NCI-H1436 (cell line): ENCODE measurements around the gene HAND2.

Experiments used
- DNase-seq: peaks from one replicate; lab custom pipeline; 2025; lab: John Stamatoyannopoulos, UW

The HAND2 gene

DNA sequence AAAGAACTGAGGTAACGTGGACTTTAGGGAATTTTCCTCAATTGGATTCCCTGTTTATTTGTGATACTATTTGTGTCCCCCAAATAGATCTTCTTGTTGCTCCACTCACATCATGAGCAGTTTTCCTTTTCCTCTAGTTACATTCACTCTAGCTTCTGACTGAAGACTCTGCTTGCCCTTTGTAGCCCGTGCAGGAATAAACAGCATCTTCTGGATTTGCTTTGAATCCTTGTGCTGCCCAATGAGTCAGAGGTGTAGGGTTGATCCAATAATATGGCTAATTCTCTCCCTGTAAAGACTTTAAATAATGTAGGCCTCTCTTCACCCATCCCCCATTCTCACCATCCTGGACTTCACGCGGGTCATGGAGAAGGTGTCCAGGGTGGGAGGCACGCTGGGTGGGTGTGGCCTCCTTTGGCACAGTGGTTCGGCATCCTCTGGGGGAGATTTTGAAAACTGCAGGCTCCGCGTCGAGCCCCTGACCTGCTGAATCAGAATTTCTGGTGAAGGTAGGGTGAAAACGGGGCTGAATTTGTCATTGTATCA, 9.0 kb downstream of the HAND2 start:
- no peak for DNase-seq

DNA sequence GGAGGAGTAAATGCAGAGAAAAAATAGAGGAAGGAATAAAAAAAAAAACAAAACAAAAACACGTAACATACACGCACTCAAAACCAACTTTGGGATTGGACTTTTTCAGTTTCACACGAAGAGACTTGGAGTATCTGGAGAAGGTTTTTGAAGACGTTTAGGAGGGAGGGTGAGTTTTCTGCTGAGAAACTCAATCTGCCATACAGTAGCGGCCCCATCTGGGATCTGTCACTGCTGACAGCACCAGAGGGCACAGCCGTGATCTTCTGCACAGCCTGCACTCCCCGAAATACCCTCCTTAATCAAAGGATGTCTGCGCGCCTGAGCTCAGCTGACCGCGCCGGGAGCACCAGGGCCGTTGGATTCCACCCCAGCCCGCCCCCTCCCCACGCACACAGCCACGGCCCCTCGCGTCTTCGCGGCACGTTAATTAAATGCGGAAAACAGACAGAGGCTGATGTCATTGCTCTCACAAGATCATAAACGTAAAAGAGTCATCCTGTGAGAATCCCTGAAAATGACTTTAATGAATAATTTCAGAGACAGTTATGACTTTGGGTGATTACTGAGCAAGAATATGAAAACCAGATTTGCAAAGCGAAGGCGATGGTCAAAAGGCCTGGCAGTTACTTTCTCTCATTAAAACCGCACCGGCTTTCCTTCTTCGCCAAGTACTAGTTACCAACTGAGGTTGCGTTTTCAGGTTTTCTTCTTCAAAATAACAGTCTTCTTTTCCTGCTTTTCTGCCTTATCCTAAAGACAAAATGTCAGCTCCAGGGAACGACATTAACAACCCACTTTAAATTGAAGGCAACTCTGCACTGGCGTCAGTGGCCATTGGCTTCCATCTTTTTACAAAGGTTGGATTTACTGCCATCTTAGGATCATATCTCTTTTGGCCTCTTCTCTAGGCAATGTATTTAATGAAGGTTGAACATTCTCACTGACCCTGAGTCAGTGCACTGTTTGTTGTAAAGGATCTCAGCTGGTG, 10.6 kb downstream of the HAND2 start:
- no peak for DNase-seq

DNA sequence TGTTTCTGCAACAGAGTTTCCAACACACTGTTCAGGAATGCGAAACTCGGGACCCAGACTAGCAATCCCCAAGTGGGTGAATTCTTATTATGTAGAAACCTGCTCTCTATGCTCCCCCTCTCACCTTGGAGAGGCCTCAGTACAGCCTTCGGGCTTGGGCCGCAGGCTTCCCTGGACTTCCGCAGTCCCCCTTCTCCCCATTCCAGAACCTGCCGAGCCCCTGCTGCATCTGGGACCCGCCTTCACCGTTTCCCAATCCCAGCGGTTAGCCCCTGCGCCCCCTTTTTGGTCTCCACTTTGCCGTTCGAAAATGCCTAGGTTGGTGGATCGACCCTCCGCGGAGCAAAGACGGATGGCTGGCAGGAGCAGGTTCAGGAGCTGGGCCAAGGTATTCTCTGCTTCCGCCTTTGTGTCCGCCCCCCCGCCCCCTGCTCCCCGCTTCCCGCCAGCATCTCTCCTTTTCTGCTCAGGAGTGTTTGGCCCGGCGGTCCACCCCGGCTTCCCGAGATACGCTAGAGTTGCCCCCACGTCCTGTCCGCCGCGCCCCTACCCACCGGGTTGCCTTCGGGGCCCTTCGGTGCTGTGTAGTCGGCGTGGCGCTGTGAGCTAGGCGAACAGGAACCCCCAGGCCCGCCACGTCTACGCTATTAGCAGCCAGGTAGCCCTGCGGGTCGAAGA, 11.5 kb downstream of the HAND2 start:
- no peak for DNase-seq

DNA sequence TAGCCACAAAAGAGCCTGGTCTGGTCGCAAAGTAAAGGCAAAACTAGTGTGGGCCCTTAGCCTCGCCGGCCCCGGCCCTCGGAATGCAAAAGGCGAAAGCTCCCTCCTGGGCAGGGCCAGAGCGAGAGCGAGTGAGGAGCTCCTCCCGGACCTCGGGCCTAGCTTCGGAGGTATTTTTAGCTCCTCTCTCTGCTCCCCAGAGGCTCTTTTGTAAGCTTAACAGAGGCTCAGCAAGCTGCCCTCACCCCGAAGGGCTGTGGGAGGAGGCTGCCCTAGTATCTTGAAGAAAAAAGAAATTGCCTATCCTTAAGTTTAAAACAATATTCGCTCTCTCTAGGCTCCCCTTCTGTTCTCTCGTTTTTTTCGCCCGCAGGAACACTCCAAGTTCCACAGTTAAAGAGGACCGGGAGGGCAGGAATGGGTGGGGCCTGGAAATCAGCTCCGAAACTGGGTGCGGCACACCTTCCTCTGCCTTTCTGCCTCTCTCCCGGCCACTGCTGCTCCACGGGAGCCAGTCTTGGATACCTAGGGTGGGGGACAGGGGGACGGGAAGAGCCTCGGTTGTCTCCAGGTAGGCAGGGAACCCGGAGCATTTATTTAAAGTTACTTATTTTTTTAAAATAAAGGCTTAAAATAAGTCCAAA, 12.1 kb downstream of the HAND2 start:
- DNase-seq = no peak

DNA sequence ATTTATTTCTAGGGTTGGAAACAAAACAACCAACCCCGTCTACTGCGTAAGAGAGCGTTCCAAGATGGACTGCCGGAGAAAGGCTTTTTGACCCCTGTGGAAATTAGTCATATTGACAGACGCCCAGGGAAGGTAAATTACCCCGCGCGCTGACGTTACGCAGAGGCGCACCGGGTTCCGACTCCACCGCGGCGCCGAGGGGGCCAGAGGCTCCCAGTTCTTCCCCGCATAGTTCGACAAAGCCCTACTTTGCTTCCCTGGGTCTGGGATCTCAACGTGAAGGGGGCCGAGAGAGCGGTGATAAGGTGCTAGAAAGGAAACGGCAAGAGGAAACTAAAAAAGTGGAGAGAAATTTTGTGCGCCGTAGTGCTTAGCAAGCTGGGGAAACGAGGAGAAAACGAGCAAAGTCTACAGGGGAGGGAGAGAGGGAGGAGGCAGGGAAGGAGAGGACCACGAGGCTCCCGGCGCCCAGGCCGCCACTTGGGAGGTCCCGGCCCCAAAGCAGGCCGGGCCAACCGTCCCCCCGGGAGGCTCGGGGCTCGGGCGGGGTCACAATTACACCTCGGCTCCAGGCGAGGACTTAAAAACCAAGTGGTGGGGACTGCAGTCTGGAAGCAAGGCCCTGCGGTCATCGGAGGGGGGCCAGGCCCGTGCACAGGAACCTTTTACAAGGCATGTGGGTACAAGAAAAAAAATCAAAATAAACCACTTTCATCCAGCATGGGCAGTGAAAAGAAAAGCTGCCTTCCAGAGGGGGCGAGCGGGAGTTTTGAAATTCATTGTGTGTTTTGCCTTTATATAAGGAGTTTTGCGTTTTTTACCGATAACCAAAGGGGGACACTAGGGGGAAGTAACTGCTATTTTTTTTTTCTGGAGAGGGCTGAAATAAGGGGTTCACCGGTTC, 13.2 kb downstream of the HAND2 start:
- DNase-seq = no peak

DNA sequence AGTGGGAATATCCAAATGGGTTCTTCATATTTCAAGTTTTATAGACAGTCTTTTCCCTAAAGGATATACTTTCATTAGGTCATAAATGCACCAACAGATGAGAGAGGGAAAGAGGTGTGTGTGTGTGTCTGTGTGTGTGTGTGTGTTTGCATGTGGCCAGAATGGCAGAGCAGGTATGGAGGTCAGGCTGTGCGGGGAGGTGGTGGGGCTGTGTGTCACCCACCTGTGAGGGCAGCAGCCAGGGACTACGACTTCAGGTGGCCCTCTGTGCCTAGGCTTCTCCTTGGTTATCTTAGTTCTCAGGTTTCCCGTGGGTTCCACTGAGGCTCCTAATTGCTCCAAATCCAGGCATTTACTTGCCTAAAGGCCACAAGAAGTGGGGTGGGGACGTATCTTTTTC, 14.6 kb downstream of the HAND2 start:
- DNase-seq = no peak

DNA sequence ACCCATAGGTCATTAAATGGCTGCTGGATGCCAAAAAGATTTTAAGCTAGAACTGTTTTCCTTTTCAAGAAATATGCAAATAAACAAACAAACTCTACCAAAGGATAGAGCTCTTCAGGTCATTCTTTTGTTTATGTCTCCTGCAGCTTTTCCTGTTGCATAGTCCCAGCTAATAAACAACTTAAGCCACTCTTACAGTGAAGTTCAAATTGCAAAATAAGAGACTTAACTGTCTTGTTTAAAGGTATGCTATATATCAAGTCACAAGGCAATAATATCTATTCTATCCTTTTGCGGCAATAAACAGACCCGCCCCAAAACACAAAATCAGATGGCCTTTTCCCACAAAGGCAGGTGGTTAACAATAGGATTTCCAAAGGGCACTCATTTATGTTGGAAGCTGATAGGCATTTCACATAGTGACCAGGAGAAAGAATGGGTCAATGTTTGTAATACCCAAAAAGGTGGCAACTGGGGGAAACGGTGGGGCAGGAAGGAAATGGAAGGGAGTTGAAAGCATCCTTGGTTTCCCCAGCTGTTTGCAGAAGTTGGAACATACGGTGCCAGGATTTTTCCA, 15.3 kb downstream of the HAND2 start:
- DNase-seq = no peak

DNA sequence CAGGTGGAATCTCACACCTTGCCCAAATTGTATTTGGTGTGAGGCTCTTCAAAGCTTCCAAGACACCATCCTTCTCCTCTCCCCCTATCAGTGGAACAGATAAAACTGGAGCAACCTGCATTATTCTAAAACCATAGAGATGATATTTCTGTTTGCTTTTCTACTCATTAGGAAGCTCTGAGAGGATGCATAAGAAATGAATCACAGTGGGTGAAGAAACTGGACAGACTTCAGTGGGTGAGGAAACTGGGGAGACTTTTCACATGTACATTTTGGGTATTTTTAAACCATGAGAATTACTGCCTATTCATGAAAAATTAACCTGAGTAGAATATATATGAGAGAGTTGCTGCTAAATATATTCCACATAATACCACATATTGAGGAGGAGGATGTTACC, 16.4 kb downstream of the HAND2 start:
- no peak for DNase-seq

DNA sequence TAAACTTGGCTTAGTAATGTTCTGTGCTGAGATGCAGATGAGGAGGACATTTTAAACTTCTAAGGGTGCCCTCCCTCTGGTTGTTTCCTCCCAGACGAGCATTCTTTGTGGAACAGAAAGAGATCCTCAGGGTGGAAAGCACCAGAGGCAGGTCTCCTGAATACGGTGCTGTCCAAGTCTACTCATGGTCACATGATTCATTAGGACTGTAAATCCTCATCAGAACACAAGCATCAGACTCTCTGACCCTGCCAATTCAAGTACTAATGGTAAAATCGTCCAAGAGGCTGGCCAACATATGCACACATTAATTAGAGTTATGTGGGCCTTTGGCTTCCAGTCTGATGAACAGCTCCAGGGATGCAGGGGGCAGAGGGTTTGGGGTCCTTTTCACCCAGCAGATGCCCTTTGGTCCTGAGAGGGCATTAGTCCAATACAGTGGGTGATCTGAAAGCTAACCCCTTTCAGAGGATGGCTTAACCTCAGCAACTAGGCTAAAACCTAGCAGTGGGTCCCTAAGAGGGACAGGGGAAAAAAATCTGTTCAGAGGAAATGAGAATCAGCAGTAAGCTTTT, 18.2 kb downstream of the HAND2 start:
- no peak for DNase-seq

DNA sequence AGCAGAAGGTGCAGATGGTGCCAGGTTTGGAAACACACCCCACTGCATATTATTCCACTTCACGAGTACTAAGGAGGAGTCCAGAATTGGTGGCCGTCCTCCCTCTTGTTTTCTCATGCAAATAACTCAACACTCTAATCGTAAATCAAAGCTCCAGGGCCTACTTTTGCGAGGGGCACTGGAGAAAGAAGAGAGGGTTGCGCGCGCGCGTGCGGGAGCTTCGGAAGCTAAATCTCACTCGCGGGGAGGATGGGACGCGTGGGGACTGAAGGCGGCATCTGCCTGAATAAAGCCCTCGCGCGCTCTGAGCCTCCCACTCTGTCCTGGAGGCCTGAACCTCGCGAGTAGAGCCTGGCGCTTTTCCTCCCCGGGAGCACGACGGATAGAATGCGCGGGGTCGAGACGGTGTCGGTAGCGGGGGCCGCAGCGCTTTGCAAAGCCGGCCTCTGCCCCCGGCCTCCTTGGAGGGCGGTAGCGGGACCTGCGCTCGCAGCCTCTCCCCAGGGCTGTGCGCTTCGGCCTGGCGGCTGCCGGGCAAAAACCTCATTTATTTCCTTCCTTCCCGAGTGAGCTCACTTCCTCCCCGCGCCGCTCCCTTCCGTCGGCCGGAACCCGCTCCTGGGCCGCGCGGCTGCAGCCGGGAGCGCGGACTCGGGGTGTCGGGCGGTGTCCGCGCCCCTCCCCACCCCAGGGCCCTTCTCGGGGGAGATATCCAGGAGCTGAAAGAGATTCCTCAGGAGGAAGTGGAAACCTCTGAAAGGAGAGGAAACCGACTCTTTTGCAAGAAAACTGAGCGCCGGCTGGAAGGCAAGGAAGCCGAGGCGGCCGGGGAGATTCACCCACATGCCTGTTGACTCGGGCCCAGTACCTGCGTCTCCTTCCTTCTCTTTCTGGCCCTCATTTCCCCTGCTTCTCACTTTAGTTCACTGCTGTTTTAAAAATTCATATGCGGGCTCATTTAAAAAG, 20.7 kb downstream of the HAND2 start:
- DNase-seq = no peak

DNA sequence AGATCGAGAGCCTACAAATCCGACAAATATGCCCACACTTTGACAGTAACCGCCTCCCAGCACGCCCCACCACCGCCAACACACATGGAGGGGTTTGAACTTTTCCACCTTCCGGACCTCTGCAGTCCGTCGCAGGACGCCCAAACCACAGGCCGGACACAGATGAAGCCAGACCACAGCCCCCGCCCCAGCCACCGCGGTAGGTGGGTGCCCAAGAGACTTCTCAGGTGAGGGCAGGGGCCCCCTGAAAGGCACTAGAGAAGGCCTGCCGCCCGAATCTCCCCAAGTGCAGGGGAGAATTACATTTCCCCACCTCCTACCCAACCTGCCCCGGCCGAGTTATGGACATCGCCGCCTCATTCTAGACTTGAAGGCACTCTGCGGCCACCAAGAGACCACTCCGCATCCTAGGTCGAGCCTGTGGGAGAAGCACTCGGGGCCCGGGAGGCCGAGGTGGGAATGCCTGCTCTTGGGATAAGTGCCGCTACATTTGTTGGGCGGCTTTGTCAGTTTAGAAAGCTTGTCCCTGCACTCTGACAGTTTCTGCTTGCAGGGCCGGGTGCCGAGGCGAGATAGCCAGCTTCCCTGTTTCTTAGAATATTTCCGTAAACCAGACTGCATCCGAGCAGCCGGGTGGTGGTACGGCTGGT, 21.5 kb downstream of the HAND2 start:
- no peak for DNase-seq

DNA sequence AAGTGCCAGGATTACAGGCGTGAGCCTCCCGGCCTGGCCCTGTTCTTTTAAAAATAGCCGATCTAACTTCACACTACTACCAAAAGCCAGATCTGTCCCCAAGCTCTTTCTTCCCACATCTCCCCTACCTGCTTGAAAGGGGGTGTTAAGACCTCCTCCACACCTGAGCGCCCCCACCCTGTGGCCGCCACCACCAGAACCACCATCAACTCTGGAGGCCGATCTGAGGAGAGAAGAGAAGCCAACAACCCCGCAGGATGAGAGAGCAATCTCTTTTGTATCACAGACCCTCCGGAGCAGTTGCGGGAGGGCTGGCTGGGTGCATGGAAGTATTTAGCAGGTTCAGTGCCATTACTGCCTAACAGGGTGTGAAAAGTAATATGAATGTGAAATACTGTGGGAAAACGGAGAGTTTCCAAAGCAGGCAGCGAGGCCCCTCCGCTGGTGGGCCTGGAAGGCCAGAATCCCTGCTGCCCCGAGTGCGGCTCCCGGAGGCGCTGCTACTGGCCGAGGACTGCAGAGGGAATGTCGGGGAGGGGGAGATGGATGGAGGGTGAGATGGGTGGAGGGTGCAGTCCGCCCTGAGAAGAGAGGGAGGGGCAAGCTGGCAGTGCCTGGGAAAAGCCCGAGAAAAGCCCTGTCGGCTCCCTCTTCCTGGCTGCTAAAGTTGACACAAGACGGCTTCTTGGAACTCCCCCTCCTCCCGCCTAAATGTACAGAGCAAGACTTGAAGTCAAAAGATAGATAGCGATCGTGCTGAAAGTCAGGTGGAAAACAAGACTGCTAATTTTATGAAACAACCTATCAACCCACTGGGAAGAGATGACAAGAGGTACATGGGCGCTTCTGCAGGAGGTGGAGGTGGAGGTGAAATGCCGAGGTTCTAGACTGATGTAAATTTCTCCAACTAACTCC, 22.3 kb downstream of the HAND2 start:
- DNase-seq = no peak

DNA sequence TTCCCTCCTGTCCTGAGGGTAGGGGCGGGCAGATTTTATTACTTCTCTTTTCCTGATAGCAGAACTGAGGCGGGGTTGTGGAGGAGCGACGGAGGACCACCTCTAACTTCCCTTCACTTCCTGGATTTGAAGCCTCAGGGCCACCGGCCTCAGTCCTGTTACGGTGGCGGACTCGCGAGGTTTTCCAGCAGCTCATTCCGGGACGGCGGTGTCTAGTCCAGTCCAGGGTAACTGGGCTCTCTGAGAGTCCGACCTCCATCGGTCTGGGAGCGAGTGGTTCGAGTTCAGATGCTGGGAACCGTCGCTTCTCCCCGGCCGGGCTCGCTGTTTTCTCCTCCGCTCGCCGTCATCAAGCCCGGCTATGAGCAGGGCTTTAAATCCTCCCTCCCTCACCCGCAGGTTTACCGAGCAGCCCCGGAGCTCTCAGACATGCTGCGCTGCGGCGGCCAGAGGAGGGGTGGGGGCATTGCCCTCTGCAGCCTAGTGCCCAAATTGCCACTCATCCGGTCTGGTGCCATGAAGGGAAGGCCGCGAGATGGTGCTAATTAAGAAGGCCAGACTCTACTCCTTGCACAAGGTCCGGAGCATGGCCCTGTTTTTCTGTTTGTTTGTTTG, 23.3 kb downstream of the HAND2 start:
- DNase-seq = no peak

DNA sequence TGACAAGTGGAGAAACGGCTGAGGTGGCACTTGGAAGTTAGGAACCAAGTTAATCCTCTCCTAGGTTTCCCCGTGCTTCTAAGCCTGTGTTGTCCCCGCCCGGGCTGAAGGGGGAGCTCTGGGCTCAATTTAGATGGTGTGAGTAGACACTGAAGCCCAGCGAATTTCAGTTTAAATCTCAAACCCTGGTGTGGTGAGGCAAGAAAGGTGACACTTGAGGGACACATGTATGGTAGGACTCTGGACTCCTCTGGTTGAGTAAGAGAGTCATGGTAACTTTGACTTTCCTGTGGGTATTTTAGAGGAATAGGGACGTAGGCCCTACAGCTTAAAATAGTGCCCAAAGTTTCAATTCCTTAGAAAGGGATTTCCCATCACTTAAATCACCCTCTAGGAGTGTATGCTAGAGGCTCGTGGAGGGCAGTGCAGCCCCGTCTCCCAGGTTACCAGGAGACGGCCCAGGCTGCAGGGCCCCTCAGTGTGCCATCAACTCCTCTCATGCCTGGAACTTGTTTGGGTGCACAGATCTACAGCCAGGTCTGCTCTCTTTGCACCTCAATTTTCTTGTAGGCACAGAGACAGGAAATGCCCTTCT, 24.0 kb downstream of the HAND2 start:
- DNase-seq = peak; percentile 40

DNA sequence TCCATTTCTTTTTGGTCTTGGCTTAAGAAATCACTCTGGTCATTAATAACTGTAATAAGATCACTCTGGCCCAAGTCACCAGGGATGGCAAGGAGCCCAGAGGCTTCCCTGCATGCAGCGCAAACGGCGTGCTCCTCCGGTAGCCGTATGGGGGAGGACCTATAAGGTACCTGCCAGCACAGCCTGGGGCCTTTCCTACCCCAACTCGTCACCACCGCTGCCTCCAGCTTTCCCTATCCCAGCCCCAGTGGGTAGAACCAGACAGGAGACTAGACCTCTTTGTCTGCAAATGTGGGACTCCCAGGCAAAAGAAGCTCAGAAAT, 25.9 kb downstream of the HAND2 start:
- DNase-seq = no peak

DNA sequence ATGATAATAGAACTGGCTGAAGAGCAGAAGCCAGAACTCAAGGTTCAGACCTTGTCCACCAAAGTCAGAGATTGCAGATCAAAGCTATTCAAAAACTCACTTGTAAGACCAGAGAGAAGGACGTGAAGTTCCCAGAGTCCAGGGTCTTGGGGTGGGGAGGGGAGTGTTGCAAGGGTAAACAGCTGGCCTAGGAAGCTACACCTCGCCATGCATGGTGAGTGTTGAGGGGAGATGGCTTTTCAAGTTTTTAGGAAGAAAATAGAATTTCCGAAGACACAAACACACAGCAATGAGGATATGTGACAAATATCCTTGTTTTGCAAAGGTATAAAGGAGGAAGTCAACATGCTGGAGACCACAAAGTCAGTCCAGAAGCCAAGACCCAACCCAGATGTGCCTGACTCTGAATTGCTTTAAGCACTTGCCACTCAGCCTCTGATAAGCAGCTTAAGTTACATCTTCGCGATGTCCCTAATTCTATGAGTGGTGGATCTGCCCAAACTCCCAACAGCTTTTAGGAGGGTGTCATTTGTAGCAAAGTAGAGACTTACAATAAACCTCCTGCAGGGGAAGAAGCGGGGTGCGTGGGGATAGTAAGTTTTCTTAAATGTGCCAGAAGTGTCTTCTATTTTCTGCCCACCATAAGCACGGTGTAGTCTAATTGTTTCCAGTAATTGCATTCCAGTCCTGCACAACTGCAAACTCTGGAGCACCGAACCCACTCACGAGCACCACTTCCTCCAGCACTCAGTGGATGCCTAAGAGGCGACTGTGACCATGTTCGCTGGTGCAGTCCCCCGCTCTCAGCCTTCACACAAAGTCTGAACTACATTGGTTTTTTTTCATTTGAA, 26.5 kb downstream of the HAND2 start:
- DNase-seq = no peak
